Measurements from ENCODE around the gene CBLN3. TPM values are rescaled to one million over a fixed set of nuclear protein-coding genes. Genes with fewer than 3 reads are reported as not detected.

CBLN3 gene
- total and polyA plus RNA-seq, 2 of the 4 experiments (the other 2 are of a cell fraction), result 0.72 to 4.5 TPM

DNA sequence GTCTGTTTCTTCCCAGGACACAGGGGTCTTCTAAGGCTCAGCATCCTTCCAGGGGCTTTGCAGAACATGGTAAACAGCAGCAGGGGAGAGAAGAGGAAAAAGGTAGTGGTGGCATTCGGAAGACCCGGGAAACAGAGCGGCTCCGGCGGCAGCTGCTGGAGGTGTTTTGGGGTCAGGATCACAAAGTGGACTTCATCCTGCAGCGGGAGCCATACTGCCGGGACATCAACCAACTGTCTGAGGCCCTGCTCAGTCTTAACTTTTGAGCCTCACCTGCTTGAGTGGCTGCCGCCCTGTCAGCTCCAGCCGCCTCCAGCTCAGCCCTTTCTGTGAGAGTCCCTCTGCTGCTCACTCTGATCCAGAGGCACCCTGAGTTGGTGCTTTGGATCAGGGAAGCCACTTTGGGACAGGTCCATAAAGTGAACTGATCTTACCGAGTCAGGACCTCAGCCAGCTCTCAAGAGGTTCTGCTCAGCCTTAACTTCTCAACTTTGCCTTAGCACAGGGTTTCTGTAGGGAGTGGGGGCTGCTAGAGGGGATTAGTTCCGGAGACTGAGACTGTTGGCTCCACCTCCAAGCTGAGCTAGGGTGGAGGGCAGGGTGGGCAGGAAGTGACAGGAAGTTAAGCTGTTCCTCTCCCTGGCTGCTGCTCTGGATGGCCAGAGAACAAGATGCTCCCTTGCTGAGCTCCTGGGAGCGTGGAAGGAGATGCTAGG, 7.7 kb upstream of the CBLN3 start:
- ATAC-seq (ENCODE audit: low read depth) (no peak), DNase-seq (no peak)
- dilution Hi-C loops (cut with HindIII; ENCODE audit: low sequenced_read_pairs, unreplicated experiment), result no loop called here
- in situ Hi-C loops (cut with MboI; ENCODE audit: low sequenced_read_pairs), result loop anchor here (5.0 to 25.0 kb wide), 5 partner anchors 72 to 1125 kb away; partner anchors contain the start of genes BCL2L2, FITM1, GMPR2 and NEDD8
- no peak overlapping the region for H2AK9ac ChIP-seq (replicated peaks; ENCODE audit: low read depth, low read length, poor library complexity)
- H3K23ac ChIP-seq (ENCODE audit: low read depth, low read length), result no peak overlapping the region
- POLR2A ChIA-PET (ENCODE audit: unreplicated experiment), result interaction anchor here (1.4 kb wide), 1 partner anchor 18 kb away, joined by 4 read pairs; no protein-coding TSS in a partner anchor
- H3K9me1 ChIP-seq (ENCODE audit: insufficient read depth, low read length), result no peaks in the 10 kb centered on the region
- H3K4ac ChIP-seq (ENCODE audit: low read depth, low read length), result no peak overlapping the region
- no peak overlapping the region for H3K4me2 ChIP-seq (ENCODE audit: low read depth, low read length)
- no peak overlapping the region for H4K8ac ChIP-seq (ENCODE audit: low read depth in 2 of 2, low read length in 2 of 2)
- H2AFZ ChIP-seq (replicated peaks; ENCODE audit: low read length, poor library complexity), result no peak overlapping the region
- no peaks in the 10 kb centered on the region for H3K9me3 ChIP-seq (ENCODE audit: control insufficient read depth, insufficient read depth, low read length)
- H4K91ac ChIP-seq (ENCODE audit: insufficient read depth, low read depth, low read length), result no peak overlapping the region
- H2AK5ac ChIP-seq (ENCODE audit: low read depth, low read length), result no peak overlapping the region
- no peak overlapping the region for H2BK20ac ChIP-seq (ENCODE audit: low read depth, low read length)
- intact Hi-C loops (cut with micrococcal nuclease), result loop anchor here (10.0 kb wide), 1 partner anchor 222 kb away; the partner anchor contains the start of genes CHMP4A and MDP1
- no peak overlapping the region for H2BK120ac ChIP-seq (ENCODE audit: low read depth, low read length)
- BruUV-seq (replicated peaks), result no TSS peak
- 81% methylated on average over 10 of the region's 12 CpGs; no CpG with 5 or more reads in 1 of the 2 experiments for WGBS, 2 experiments (ENCODE audit: extremely low coverage in 2 of 2, insufficient read length in 1 of 2)
- H3K4me1 ChIP-seq (ENCODE audit: control insufficient read depth, insufficient read depth, low read length), result peaks cover 6% of the 10 kb centered on the region
- no peak overlapping the region for H3K56ac ChIP-seq (ENCODE audit: extremely low read depth, insufficient read depth, low read length)
- peaks cover 57% of the 10 kb centered on the region for H3K36me3 ChIP-seq (ENCODE audit: control insufficient read depth, insufficient read depth, low read length)
- H4K20me1 ChIP-seq (ENCODE audit: insufficient read depth, low read length), result peaks cover 20% of the 10 kb centered on the region
- no peak overlapping the region for H2BK5ac ChIP-seq (ENCODE audit: low read depth, low read length, poor library complexity, severe bottlenecking)
- H3K18ac ChIP-seq (ENCODE audit: low read depth, low read length), result no peak overlapping the region
- no peak overlapping the region for H3K27ac ChIP-seq (ENCODE audit: insufficient read depth, low read length)
- TF ChIP-seq POLR2A (IDR thresholded peaks at IDR 0.05; ENCODE audit: low read depth, low read length), result no peak
- no peaks in the 10 kb centered on the region for H3K27me3 ChIP-seq (ENCODE audit: control insufficient read depth, insufficient read depth, low read length)
- peaks cover 24 to 50% of the 10 kb centered on the region in 2 experiments for H3K79me1 ChIP-seq (ENCODE audit: low read depth in 1 of 2, low read length in 2 of 2)
- CTCF ChIA-PET, result interaction anchor here (0.6 to 3.4 kb wide), 8 partner anchors 28 to 119 kb away, joined by 3 to 28 read pairs (median 3); no protein-coding TSS in a partner anchor
- H3K4me3 ChIP-seq (ENCODE audit: insufficient read depth, low read depth, low read length), result no peak overlapping the region
- no peak overlapping the region for H3K14ac ChIP-seq (replicated peaks; ENCODE audit: low read depth, low read length)
- no peak overlapping the region for H3K9ac ChIP-seq (ENCODE audit: low read depth, low read length)
- no peak overlapping the region for H4K5ac ChIP-seq (ENCODE audit: low read depth, low read length)
- no peak overlapping the region for H2BK15ac ChIP-seq (ENCODE audit: low read depth, low read length)

All from IMR-90 (cell line).